ENCODE results near the gene DLGAP1.

GRCh38 chr18:3952031-3952430 lies 503.1 kb downstream of the DLGAP1 start:
- TF ChIP-seq PKNOX1 (IDR thresholded peaks at IDR 0.05): no peak
- no peak for TF ChIP-seq SP1 (IDR thresholded peaks at IDR 0.05)
- TF ChIP-seq TARDBP (IDR thresholded peaks at IDR 0.05): no peak
- TF ChIP-seq SUZ12 (IDR thresholded peaks at IDR 0.05): no peak
- TF ChIP-seq BHLHE40 (IDR thresholded peaks at IDR 0.05; ENCODE audit: borderline replicate concordance): no peak
- TF ChIP-seq FOXM1 (IDR thresholded peaks at IDR 0.05; ENCODE audit: borderline replicate concordance): no peak
- TF ChIP-seq LEF1 (IDR thresholded peaks at IDR 0.05; ENCODE audit: borderline replicate concordance): no peak
- no peak for TF ChIP-seq ARNT (IDR thresholded peaks at IDR 0.05)
